ENCODE measurements around the gene HSPA2. TPM values are rescaled to one million over a fixed set of nuclear protein-coding genes. Genes with fewer than 3 reads are reported as not detected.

The HSPA2 gene
- total RNA-seq (0.93 and 3.3 TPM in 2 replicates), polyA plus RNA-seq (2.9 and 5.0 TPM in 2 replicates)

DNA sequence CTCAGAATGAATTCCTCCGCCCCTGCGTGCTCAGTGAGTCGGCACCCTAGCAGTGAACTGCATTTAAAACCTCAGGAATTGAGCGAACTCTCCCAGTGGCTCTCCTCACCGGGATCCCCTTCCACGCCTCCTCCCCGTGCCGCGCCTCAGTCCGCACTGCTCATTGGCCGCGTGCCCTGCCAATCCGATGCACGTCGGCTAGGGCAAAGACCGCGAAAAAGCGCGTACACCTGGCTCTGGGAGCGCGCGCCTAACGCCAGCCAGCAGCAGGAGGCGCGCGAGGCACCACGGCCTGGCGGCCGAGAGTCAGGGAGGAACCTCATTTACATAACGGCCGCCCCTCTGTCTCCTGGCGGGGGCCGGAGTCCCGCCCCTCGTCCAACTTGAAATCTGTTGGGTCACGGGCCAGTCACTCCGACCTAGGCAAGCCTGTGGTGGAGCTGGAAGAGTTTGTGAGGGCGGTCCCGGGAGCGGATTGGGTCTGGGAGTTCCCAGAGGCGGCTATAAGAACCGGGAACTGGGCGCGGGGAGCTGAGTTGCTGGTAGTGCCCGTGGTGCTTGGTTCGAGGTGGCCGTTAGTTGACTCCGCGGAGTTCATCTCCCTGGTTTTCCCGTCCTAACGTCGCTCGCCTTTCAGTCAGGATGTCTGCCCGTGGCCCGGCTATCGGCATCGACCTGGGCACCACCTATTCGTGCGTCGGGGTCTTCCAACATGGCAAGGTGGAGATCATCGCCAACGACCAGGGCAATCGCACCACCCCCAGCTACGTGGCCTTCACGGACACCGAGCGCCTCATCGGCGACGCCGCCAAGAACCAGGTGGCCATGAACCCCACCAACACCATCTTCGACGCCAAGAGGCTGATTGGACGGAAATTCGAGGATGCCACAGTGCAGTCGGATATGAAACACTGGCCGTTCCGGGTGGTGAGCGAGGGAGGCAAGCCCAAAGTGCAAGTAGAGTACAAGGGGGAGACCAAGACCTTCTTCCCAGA lies at the start of gene HSPA2:
Gene HSPA2, plus strand, starts transcription at position 534 of the 995 bp plus-strand sequence. Its CDS starts 109 bp downstream, at position 643.
- TF ChIP-seq, protein P1, sequence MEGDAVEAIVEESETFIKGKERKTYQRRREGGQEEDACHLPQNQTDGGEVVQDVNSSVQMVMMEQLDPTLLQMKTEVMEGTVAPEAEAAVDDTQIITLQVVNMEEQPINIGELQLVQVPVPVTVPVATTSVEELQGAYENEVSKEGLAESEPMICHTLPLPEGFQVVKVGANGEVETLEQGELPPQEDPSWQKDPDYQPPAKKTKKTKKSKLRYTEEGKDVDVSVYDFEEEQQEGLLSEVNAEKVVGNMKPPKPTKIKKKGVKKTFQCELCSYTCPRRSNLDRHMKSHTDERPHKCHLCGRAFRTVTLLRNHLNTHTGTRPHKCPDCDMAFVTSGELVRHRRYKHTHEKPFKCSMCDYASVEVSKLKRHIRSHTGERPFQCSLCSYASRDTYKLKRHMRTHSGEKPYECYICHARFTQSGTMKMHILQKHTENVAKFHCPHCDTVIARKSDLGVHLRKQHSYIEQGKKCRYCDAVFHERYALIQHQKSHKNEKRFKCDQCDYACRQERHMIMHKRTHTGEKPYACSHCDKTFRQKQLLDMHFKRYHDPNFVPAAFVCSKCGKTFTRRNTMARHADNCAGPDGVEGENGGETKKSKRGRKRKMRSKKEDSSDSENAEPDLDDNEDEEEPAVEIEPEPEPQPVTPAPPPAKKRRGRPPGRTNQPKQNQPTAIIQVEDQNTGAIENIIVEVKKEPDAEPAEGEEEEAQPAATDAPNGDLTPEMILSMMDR (IDR thresholded peaks at IDR 0.05; ENCODE audit: poor library complexity) = peak; percentile 77
- TF ChIP-seq EZH2 (IDR thresholded peaks at IDR 0.05; ENCODE audit: borderline replicate concordance) = no peak
- Histone ChIP-seq H3K4me1 (ENCODE audit: insufficient read depth) (peaks cover 6% of the 10 kb centered on the region), H3K27ac (peak within 1 kb of the TSS; percentile 84), H3K27me3 (no peaks in the 10 kb centered on the region), H3K4me3 (peak within 1 kb of the TSS; percentile 40), H3K79me2 (no peaks in the 10 kb centered on the region), H3K4me2 (peak within 1 kb of the TSS; percentile 83), H4K20me1 (ENCODE audit: insufficient read depth, poor library complexity, severe bottlenecking) (no peaks in the 10 kb centered on the region), H3K9me2 (replicated peaks; ENCODE audit: insufficient read depth) (no peaks in the 10 kb centered on the region), H3K36me3 (replicated peaks; ENCODE audit: insufficient read depth, low read depth) (no peaks in the 10 kb centered on the region), H3K9me3 (ENCODE audit: low read depth) (no peaks in the 10 kb centered on the region), H2AFZ (peak within 1 kb of the TSS; percentile 98)
- WGBS (ENCODE audit: low lambda C conversion rate, missing lambda C conversion rate) = 50% methylated on average over 79 of the region's 79 CpGs
- DNase-seq (ENCODE audit: low spot score) = peak; percentile 97

DNA sequence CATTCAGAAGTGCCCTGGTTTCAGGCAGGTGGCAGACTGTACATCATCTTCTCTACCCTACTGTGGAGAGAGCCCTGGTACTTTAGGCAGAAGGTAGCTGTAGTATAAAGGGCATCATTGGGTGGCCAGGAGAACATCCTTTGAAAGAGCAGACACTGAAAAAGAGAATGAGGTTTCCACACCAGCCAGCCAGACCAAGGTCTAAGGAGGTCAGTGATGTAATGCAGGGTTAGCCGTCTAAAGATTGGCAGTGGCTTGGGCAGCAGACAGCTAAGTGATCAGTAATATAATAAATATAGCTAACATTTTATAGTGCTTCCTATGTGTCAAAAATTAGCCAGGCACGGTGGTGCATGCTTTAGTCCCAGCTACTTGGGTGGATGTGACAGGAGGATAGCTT lies 48.9 kb upstream of the HSPA2 start:
- H3K27me3 ChIP-seq = no peaks in the 10 kb centered on the region
- H3K79me2 ChIP-seq = peaks cover 13% of the 10 kb centered on the region
- no peaks in the 10 kb centered on the region for H3K9me3 ChIP-seq (ENCODE audit: low read depth)
- H3K36me3 ChIP-seq (replicated peaks; ENCODE audit: insufficient read depth, low read depth) = no peaks in the 10 kb centered on the region
- WGBS (ENCODE audit: low lambda C conversion rate, missing lambda C conversion rate) = 91% methylated on average over 2 of the region's 2 CpGs
- H3K4me1 ChIP-seq (ENCODE audit: insufficient read depth) = peaks cover 2% of the 10 kb centered on the region
- no peaks in the 10 kb centered on the region for H3K9me2 ChIP-seq (replicated peaks; ENCODE audit: insufficient read depth)
- TF ChIP-seq EZH2 (IDR thresholded peaks at IDR 0.05; ENCODE audit: borderline replicate concordance) = no peak
- H4K20me1 ChIP-seq (ENCODE audit: insufficient read depth, poor library complexity, severe bottlenecking) = no peaks in the 10 kb centered on the region
- no peak overlapping the region for H2AFZ ChIP-seq
- H3K4me3 ChIP-seq = no peak overlapping the region
- no peak overlapping the region for H3K4me2 ChIP-seq
- H3K27ac ChIP-seq = no peak overlapping the region
- no peak for DNase-seq (ENCODE audit: low spot score)

DNA sequence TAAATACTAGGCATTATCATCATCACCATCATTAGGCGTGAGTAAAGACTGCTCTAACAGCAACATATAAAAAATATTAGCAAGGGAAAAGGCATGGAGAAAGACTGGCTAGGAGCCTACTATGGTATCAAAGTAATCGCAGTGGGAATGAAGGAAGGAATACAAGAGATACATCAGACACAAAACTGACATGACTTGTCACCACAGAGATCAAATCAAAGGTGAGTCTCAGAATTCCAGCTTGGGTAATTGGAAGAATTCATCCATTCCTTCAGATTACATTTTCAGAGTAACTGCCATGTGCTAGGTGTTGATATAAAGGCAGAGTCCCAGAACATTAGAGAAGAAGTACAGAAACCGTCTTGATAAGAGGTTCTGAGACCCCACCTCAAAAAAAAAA lies 47.1 kb upstream of the HSPA2 start:
- H3K27me3 ChIP-seq = no peaks in the 10 kb centered on the region
- H4K20me1 ChIP-seq (ENCODE audit: insufficient read depth, poor library complexity, severe bottlenecking) = no peaks in the 10 kb centered on the region
- H3K4me3 ChIP-seq = no peak overlapping the region
- DNase-seq (ENCODE audit: low spot score) = no peak
- H3K79me2 ChIP-seq = peaks cover 19% of the 10 kb centered on the region
- H3K4me2 ChIP-seq = no peak overlapping the region
- H3K9me3 ChIP-seq (ENCODE audit: low read depth) = no peaks in the 10 kb centered on the region
- no peak overlapping the region for H2AFZ ChIP-seq
- 88% methylated on average over 3 of the region's 3 CpGs for WGBS (ENCODE audit: low lambda C conversion rate, missing lambda C conversion rate)
- H3K36me3 ChIP-seq (replicated peaks; ENCODE audit: insufficient read depth, low read depth) = no peaks in the 10 kb centered on the region
- H3K4me1 ChIP-seq (ENCODE audit: insufficient read depth) = peaks cover 6% of the 10 kb centered on the region
- H3K9me2 ChIP-seq (replicated peaks; ENCODE audit: insufficient read depth) = no peaks in the 10 kb centered on the region
- TF ChIP-seq EZH2 (IDR thresholded peaks at IDR 0.05; ENCODE audit: borderline replicate concordance) = no peak
- TF ChIP-seq EZH2phosphoT487 (IDR thresholded peaks at IDR 0.05; ENCODE audit: low read depth, severe bottlenecking, unreplicated experiment) = no peak
- TF ChIP-seq, protein P1 (IDR thresholded peaks at IDR 0.05; ENCODE audit: poor library complexity) = no peak
- no peak overlapping the region for H3K27ac ChIP-seq

DNA sequence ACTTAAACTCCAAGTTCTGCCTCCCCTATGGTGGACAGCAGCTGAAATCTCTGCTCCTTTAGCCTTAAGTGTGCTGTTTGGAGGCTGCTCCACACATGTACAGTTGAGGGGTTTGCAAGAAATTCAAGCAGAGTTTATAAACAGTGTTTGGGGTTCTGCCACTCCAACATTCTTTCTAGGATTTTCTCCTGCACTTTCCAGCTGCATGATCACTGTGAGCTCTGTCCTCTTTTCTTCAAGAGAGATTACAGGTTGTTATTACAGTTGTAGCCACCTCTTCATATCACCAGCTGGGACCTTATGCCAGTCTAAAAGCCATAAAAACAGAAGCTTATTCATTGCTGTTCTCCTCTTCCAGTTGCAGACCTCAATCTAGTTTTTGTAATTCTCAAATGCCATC lies 45.3 kb upstream of the HSPA2 start:
- Histone ChIP-seq H3K27me3 (no peaks in the 10 kb centered on the region), H3K36me3 (replicated peaks; ENCODE audit: insufficient read depth, low read depth) (no peaks in the 10 kb centered on the region), H3K9me3 (ENCODE audit: low read depth) (no peaks in the 10 kb centered on the region), H3K4me1 (ENCODE audit: insufficient read depth) (peaks cover 6% of the 10 kb centered on the region), H3K9me2 (replicated peaks; ENCODE audit: insufficient read depth) (no peaks in the 10 kb centered on the region), H3K79me2 (peaks cover 35% of the 10 kb centered on the region), H3K27ac (no peak overlapping the region), H3K4me2 (no peak overlapping the region), H2AFZ (no peak overlapping the region), H4K20me1 (ENCODE audit: insufficient read depth, poor library complexity, severe bottlenecking) (no peaks in the 10 kb centered on the region), H3K4me3 (no peak overlapping the region)
- TF ChIP-seq, protein P1 (IDR thresholded peaks at IDR 0.05; ENCODE audit: poor library complexity) = no peak
- TF ChIP-seq EZH2phosphoT487 (IDR thresholded peaks at IDR 0.05; ENCODE audit: low read depth, severe bottlenecking, unreplicated experiment) (no peak), EZH2 (IDR thresholded peaks at IDR 0.05; ENCODE audit: borderline replicate concordance) (no peak)
- DNase-seq (ENCODE audit: low spot score) = no peak
